ENCODE measurements around the gene HOXB5.
A peak's percentile ranks its signal among the peaks of the same experiment; 100 is the strongest.

HOXB5 gene

GRCh38 chr17:48564188-48565021 lies 29.2 kb downstream of the HOXB5 start:
- no peak overlapping the region; the same call in 1 of the 2 replicates for H3K27ac ChIP-seq (ENCODE audit: extremely low read depth, low read depth, low read length)
- H3K4me3 ChIP-seq (ENCODE audit: low read depth, low read length), result no peak overlapping the region
- peaks cover 89% of the 10 kb centered on the region for H3K4me1 ChIP-seq (ENCODE audit: control insufficient read depth, insufficient read depth, low read length)
- no peaks in the 10 kb centered on the region for H3K9me3 ChIP-seq (ENCODE audit: control insufficient read depth, insufficient read depth, low read depth, low read length)
- ChIA-PET POLR2A (interaction anchor here (0.7 kb wide), 1 partner anchor 9 kb away, joined by 3 read pairs; no protein-coding TSS in a partner anchor), CTCF (interaction anchor here (1.2 to 2.0 kb wide), 3 partner anchors 19 to 29 kb away, joined by 3 to 5 read pairs (median 4); partner anchors contain the start of gene HOXB5)
- peaks cover 15 to 58% of the 10 kb centered on the region in 2 experiments for H3K36me3 ChIP-seq (ENCODE audit: control insufficient read depth in 2 of 2, insufficient read depth in 1 of 2, low read length in 2 of 2)
- TF ChIP-seq HIC1 (tag by site-specific recombination; IDR thresholded peaks at IDR 0.05), result 0 out of 2 replicates have a peak, but pooled peaks have one; percentile 19
- TF ChIP-seq PRDM1 (tag by site-specific recombination; IDR thresholded peaks at IDR 0.05), result peak; percentile 83
- TF ChIP-seq ZNF366 (tag by site-specific recombination; conservative IDR thresholded peaks at IDR 0.05), result peak; percentile 59
- TF ChIP-seq ZEB2 (tag by site-specific recombination; IDR thresholded peaks at IDR 0.05), result no peak
- no peak for TF ChIP-seq ZNF354C (tag by site-specific recombination; IDR thresholded peaks at IDR 0.05; ENCODE audit: borderline replicate concordance, low read depth)
- peak; percentile 14; the same call in 1 of the 2 replicates for TF ChIP-seq ZBTB8A (tag by site-specific recombination; IDR thresholded peaks at IDR 0.05)

DNA sequence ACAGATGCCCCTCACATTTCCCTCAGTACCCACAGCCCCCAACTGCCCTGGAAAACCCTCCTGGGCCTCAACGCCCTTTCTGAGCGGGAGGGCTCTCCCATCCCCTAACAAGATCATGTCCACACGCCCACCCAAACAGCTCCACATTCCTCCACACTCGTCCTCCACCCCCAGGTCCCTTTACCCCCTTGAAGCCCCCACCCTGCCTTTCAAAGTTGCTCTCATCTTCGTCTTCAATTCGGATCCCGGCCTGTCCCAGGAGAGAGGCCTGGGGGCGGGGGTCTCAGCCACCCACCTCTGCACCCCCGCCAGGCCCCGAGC lies 29.8 kb downstream of the HOXB5 start:
- H3K27ac ChIP-seq (ENCODE audit: extremely low read depth, low read depth, low read length), result peak overlapping the region; percentile 76; the same call in 1 of the 2 replicates
- H3K4me1 ChIP-seq (ENCODE audit: control insufficient read depth, insufficient read depth, low read length), result peaks cover 89% of the 10 kb centered on the region
- no peaks in the 10 kb centered on the region for H3K9me3 ChIP-seq (ENCODE audit: control insufficient read depth, insufficient read depth, low read depth, low read length)
- no peak overlapping the region for H3K4me3 ChIP-seq (ENCODE audit: low read depth, low read length)
- TF ChIP-seq EGR2 (tag by site-specific recombination; IDR thresholded peaks at IDR 0.05; ENCODE audit: low read depth), result peak; percentile 32
- TF ChIP-seq, protein P1, sequence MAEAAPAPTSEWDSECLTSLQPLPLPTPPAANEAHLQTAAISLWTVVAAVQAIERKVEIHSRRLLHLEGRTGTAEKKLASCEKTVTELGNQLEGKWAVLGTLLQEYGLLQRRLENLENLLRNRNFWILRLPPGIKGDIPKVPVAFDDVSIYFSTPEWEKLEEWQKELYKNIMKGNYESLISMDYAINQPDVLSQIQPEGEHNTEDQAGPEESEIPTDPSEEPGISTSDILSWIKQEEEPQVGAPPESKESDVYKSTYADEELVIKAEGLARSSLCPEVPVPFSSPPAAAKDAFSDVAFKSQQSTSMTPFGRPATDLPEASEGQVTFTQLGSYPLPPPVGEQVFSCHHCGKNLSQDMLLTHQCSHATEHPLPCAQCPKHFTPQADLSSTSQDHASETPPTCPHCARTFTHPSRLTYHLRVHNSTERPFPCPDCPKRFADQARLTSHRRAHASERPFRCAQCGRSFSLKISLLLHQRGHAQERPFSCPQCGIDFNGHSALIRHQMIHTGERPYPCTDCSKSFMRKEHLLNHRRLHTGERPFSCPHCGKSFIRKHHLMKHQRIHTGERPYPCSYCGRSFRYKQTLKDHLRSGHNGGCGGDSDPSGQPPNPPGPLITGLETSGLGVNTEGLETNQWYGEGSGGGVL (tag by site-specific recombination; IDR thresholded peaks at IDR 0.05), result no peak
- TF ChIP-seq ZFHX2 (tag by site-specific recombination; conservative IDR thresholded peaks at IDR 0.05), result peak; percentile 28; the same call in 1 of the 2 replicates
- ChIA-PET CTCF (interaction anchor here (1.3 to 2.0 kb wide), 2 partner anchors 24 to 29 kb away, joined by 4 to 5 read pairs; partner anchors contain the start of gene HOXB5), POLR2A (interaction anchor here (0.7 kb wide), 1 partner anchor 9 kb away, joined by 3 read pairs; no protein-coding TSS in a partner anchor)
- H3K36me3 ChIP-seq (ENCODE audit: control insufficient read depth in 2 of 2, insufficient read depth in 1 of 2, low read length in 2 of 2), result peaks cover 13 to 58% of the 10 kb centered on the region in 2 experiments

- Histone ChIP-seq H3K36me3 (ENCODE audit: control insufficient read depth in 2 of 2, insufficient read depth in 1 of 2, low read length in 2 of 2) (peaks cover 13 to 61% of the 10 kb centered on the region in 2 experiments), H3K4me1 (ENCODE audit: control insufficient read depth, insufficient read depth, low read length) (peaks cover 89% of the 10 kb centered on the region), H3K27ac (ENCODE audit: extremely low read depth, low read depth, low read length) (peak overlapping the region; percentile 76; the same call in 1 of the 2 replicates), H3K4me3 (ENCODE audit: low read depth, low read length) (no peak overlapping the region), H3K9me3 (ENCODE audit: control insufficient read depth, insufficient read depth, low read depth, low read length) (no peaks in the 10 kb centered on the region)
- CTCF ChIA-PET, result interaction anchor here (1.2 to 2.0 kb wide), 3 partner anchors 22 to 30 kb away, joined by 4 to 5 read pairs (median 4); partner anchors contain the start of gene HOXB5
- POLR2A ChIA-PET, result interaction anchor here (0.7 kb wide), 1 partner anchor 8 kb away, joined by 3 read pairs; no protein-coding TSS in a partner anchor
- TF ChIP-seq SP7 (tag by site-specific recombination; IDR thresholded peaks at IDR 0.05), result peak; percentile 67
- TF ChIP-seq ZNF214 (tag by site-specific recombination; IDR thresholded peaks at IDR 0.05; ENCODE audit: borderline replicate concordance), result no peak
- TF ChIP-seq, protein P2, sequence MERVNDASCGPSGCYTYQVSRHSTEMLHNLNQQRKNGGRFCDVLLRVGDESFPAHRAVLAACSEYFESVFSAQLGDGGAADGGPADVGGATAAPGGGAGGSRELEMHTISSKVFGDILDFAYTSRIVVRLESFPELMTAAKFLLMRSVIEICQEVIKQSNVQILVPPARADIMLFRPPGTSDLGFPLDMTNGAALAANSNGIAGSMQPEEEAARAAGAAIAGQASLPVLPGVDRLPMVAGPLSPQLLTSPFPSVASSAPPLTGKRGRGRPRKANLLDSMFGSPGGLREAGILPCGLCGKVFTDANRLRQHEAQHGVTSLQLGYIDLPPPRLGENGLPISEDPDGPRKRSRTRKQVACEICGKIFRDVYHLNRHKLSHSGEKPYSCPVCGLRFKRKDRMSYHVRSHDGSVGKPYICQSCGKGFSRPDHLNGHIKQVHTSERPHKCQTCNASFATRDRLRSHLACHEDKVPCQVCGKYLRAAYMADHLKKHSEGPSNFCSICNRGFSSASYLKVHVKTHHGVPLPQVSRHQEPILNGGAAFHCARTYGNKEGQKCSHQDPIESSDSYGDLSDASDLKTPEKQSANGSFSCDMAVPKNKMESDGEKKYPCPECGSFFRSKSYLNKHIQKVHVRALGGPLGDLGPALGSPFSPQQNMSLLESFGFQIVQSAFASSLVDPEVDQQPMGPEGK (tag by site-specific recombination; IDR thresholded peaks at IDR 0.05), result peak; percentile 47; the same call in 1 of the 2 replicates
- 0 out of 2 replicates have a peak, but pooled peaks have one; percentile 22 for TF ChIP-seq FEZF1 (tag by site-specific recombination; IDR thresholded peaks at IDR 0.05)
- TF ChIP-seq, protein P3, sequence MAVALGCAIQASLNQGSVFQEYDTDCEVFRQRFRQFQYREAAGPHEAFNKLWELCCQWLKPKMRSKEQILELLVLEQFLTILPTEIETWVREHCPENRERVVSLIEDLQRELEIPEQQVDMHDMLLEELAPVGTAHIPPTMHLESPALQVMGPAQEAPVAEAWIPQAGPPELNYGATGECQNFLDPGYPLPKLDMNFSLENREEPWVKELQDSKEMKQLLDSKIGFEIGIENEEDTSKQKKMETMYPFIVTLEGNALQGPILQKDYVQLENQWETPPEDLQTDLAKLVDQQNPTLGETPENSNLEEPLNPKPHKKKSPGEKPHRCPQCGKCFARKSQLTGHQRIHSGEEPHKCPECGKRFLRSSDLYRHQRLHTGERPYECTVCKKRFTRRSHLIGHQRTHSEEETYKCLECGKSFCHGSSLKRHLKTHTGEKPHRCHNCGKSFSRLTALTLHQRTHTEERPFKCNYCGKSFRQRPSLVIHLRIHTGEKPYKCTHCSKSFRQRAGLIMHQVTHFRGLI (tag by site-specific recombination; IDR thresholded peaks at IDR 0.05), result peak; percentile 86
- TF ChIP-seq OSR2 (tag by site-specific recombination; IDR thresholded peaks at IDR 0.05), result peak; percentile 19; the same call in 1 of the 2 replicates
- TF ChIP-seq, protein P4, sequence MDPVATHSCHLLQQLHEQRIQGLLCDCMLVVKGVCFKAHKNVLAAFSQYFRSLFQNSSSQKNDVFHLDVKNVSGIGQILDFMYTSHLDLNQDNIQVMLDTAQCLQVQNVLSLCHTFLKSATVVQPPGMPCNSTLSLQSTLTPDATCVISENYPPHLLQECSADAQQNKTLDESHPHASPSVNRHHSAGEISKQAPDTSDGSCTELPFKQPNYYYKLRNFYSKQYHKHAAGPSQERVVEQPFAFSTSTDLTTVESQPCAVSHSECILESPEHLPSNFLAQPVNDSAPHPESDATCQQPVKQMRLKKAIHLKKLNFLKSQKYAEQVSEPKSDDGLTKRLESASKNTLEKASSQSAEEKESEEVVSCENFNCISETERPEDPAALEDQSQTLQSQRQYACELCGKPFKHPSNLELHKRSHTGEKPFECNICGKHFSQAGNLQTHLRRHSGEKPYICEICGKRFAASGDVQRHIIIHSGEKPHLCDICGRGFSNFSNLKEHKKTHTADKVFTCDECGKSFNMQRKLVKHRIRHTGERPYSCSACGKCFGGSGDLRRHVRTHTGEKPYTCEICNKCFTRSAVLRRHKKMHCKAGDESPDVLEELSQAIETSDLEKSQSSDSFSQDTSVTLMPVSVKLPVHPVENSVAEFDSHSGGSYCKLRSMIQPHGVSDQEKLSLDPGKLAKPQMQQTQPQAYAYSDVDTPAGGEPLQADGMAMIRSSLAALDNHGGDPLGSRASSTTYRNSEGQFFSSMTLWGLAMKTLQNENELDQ (tag by site-specific recombination; IDR thresholded peaks at IDR 0.05; ENCODE audit: low read depth), result no peak
Measured at GRCh38 chr17:48563385-48563838, 30.2 kb downstream of the HOXB5 start.
